ENCODE measurements around the gene PTOV1.

The PTOV1 gene

DNA sequence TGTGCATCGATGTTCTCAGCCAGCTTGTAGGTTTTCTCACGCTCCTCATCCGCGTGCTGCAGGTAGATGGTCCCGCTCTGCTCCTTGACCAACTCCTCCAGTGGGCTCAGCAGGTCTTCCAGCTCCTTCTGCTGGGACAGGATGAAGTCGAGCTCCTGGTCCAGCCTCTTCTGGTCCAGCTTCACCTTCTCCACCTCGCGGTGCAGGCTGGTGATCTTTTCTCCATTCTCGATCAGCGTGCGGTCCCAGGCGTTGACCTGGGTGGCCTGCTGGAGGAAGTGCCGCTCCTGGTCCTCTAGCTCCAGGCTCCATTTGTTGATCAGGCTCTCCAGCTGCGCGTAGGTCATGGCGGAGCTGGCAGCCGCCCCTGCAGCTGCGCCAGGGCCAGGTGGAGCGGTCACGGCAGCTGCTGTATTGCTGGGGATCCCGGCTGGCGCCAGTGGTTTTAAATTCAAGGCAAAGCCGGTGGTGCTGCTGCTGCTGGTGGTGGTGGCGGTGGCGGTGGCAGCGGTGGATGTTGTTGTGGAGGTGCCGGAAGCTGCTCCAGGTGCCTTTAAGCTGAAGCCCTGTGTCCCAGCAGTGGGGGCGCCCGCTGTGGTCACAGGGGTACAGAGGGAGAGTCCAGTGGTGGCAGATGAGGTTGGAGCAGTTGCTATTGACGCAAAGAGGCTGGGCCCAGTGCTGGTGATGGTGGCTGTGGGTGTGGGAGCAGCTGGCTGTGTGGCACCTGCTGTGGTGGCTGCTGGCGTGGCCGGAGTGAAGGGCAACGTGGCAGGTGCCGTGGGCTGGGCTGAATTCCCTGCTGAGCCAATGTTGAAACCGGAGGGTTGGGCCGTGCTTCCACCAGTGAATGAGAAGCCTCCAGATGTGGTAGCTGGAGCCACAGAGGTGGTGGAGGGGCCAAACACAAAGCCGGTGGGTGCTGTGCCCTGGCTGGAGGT lies 57.8 kb downstream of the PTOV1 start:
- Histone ChIP-seq H3K4me2 (ENCODE audit: low read length) (peak overlapping the region; percentile 47; the same call in 1 of the 2 replicates), H4K20me1 (ENCODE audit: control insufficient read depth, insufficient read depth, low read depth, low read length) (peaks cover 25% of the 10 kb centered on the region; the same call in 1 of the 2 replicates)

DNA sequence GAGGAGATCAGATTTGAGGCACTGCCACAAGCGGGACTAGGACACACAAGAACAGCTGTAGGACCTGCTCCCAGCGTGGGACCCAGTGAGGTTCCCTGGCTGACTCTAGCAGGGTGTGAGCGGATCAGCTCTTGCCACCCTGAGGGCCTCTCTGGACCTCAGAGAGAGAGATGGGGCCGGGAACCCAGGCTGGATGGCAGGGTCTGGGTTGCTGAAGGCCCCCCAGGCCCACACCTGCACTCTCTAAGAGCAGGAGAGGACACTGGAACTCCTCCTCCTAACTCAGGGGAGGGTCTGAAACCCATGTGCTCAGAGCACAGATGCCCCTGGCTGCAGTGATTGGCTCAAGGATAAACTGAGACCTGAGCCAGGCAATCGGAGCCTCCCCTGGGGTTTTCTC lies 59.2 kb downstream of the PTOV1 start:
- no peaks in the 10 kb centered on the region for H3K9me2 ChIP-seq (replicated peaks; ENCODE audit: control insufficient read depth, low read length)
- H3K27me3 ChIP-seq (ENCODE audit: control insufficient read depth, low read length), result no peaks in the 10 kb centered on the region
- H3K4me2 ChIP-seq (ENCODE audit: low read length), result no peak overlapping the region
- no peak overlapping the region for H3K27ac ChIP-seq (ENCODE audit: low read depth, low read length)
- peaks cover 90% of the 10 kb centered on the region for H3K36me3 ChIP-seq (ENCODE audit: control insufficient read depth, low read length)
- TF ChIP-seq, protein P1, sequence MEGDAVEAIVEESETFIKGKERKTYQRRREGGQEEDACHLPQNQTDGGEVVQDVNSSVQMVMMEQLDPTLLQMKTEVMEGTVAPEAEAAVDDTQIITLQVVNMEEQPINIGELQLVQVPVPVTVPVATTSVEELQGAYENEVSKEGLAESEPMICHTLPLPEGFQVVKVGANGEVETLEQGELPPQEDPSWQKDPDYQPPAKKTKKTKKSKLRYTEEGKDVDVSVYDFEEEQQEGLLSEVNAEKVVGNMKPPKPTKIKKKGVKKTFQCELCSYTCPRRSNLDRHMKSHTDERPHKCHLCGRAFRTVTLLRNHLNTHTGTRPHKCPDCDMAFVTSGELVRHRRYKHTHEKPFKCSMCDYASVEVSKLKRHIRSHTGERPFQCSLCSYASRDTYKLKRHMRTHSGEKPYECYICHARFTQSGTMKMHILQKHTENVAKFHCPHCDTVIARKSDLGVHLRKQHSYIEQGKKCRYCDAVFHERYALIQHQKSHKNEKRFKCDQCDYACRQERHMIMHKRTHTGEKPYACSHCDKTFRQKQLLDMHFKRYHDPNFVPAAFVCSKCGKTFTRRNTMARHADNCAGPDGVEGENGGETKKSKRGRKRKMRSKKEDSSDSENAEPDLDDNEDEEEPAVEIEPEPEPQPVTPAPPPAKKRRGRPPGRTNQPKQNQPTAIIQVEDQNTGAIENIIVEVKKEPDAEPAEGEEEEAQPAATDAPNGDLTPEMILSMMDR (IDR thresholded peaks at IDR 0.05; ENCODE audit: low read depth, low read length, poor library complexity, severe bottlenecking), result no peak
- TF ChIP-seq EZH2phosphoT487 (IDR thresholded peaks at IDR 0.05; ENCODE audit: borderline replicate concordance, low read length), result no peak
- H3K4me1 ChIP-seq (ENCODE audit: control insufficient read depth, low read length), result peaks cover 85% of the 10 kb centered on the region
- peaks cover 68% of the 10 kb centered on the region for H3K79me2 ChIP-seq (ENCODE audit: control insufficient read depth, low read length)
- peaks cover 6% of the 10 kb centered on the region for H3F3A ChIP-seq (ENCODE audit: control insufficient read depth, insufficient read depth)
- no peaks in the 10 kb centered on the region for H3K9me3 ChIP-seq (ENCODE audit: control insufficient read depth, insufficient read depth, low read length)
- H3K4me3 ChIP-seq (ENCODE audit: low read length), result no peak overlapping the region
- peaks cover 29% of the 10 kb centered on the region; the same call in 1 of the 2 replicates for H4K20me1 ChIP-seq (ENCODE audit: control insufficient read depth, insufficient read depth, low read depth, low read length)

More for the DNA sequence above, 57.8 kb downstream of the PTOV1 start:
- no peak for TF ChIP-seq EZH2phosphoT487 (IDR thresholded peaks at IDR 0.05; ENCODE audit: borderline replicate concordance, low read length)
- TF ChIP-seq, protein P1 (IDR thresholded peaks at IDR 0.05; ENCODE audit: low read depth, low read length, poor library complexity, severe bottlenecking), result no peak
- Histone ChIP-seq H3F3A (ENCODE audit: control insufficient read depth, insufficient read depth) (peaks cover 16% of the 10 kb centered on the region), H3K27ac (ENCODE audit: low read depth, low read length) (no peak overlapping the region), H3K4me1 (ENCODE audit: control insufficient read depth, low read length) (peaks cover 90% of the 10 kb centered on the region), H3K9me2 (replicated peaks; ENCODE audit: control insufficient read depth, low read length) (no peaks in the 10 kb centered on the region), H3K79me2 (ENCODE audit: control insufficient read depth, low read length) (peaks cover 56% of the 10 kb centered on the region), H3K36me3 (ENCODE audit: control insufficient read depth, low read length) (peaks cover 79% of the 10 kb centered on the region), H3K9me3 (ENCODE audit: control insufficient read depth, insufficient read depth, low read length) (no peaks in the 10 kb centered on the region), H3K27me3 (ENCODE audit: control insufficient read depth, low read length) (no peaks in the 10 kb centered on the region), H3K4me3 (ENCODE audit: low read length) (no peak overlapping the region)

Measured in DOHH2 (cell line).